Liver (tissue), 9 donors: ENCODE data around the gene HDAC6. TPM values are rescaled to one million over a fixed set of nuclear protein-coding genes. Genes with fewer than 3 reads are reported as not detected.
A peak's percentile ranks its signal among the peaks of the same experiment; 100 is the strongest.

Experiments used
- DNase-seq: peaks from one replicate; pipeline ENCODE4 v3.0.0-alpha.2; 2017; ENCODE audit warnings: low spot score
- H3K27ac ChIP-seq, 2 donors: one replicate each; pipeline ENCODE4 v1.7.0; 2013; ENCODE audit warnings: inconsistent platforms in 2 of 2, low read length in 2 of 2, control low read depth in 1 of 2, low read depth in 1 of 2, mild to moderate bottlenecking in 1 of 2
- H3K27me3 ChIP-seq, 4 donors: one replicate each; pipeline versions ENCODE4 v1.6.1 to v1.7.0; 2013; ENCODE audit warnings: low read length in 3 of 4, inconsistent platforms in 1 of 4, mild to moderate bottlenecking in 1 of 4, moderate library complexity in 1 of 4; ENCODE audit not compliant: control insufficient read depth in 4 of 4, insufficient read depth in 4 of 4
- H3K36me3 ChIP-seq, 4 donors: one replicate each; pipeline versions ENCODE4 v1.6.1 to v1.7.0; 2013; ENCODE audit warnings: low read length in 3 of 4, mild to moderate bottlenecking in 3 of 4, low read depth in 1 of 4, moderate library complexity in 1 of 4; ENCODE audit not compliant: control insufficient read depth in 4 of 4, insufficient read depth in 3 of 4
- H3K4me1 ChIP-seq, 4 donors: one replicate each; pipeline versions ENCODE4 v1.6.1 to v1.7.0; 2013; ENCODE audit warnings: low read length in 3 of 4, mild to moderate bottlenecking in 3 of 4, moderate library complexity in 1 of 4; ENCODE audit not compliant: control insufficient read depth in 4 of 4, insufficient read depth in 4 of 4
- H3K4me3 ChIP-seq, 3 donors: one replicate each; pipeline versions ENCODE4 v1.6.1 to v1.7.0; 2013; ENCODE audit warnings: low read length in 3 of 3, control low read depth in 1 of 3, low read depth in 1 of 3, mild to moderate bottlenecking in 1 of 3
- H3K9ac ChIP-seq, 2 donors: one replicate each; pipeline ENCODE4 v1.7.0; 2013; ENCODE audit warnings: low read length in 2 of 2, mild to moderate bottlenecking in 2 of 2, moderate library complexity in 2 of 2, control low read depth in 1 of 2, low read depth in 1 of 2
- H3K9me3 ChIP-seq, 4 donors: one replicate each; pipeline versions ENCODE4 v1.6.1 to v1.7.0; 2013; ENCODE audit warnings: low read length in 3 of 4; ENCODE audit not compliant: control insufficient read depth in 4 of 4
- ATF3 ChIP-seq: IDR thresholded peaks from 2 replicates; pipeline ENCODE4 v1.6.1; 2016; ENCODE audit warnings: antibody characterized with exemption
- CTCF ChIP-seq: fragments of 150-350 bp; IDR thresholded peaks from 2 replicates; pipeline ENCODE4 v1.5.1; 2017; ENCODE audit warnings: improper control_type of control experiment, low read depth, low read length; ENCODE audit not compliant: missing input control
- EGR1 ChIP-seq, 2 donors: IDR thresholded peaks; 2 replicates each; pipeline ENCODE4 v1.6.1; 2016 to 2018; ENCODE audit warnings: antibody characterized with exemption in 2 of 2, low read depth in 2 of 2
- FOXA1 ChIP-seq: IDR thresholded peaks from 2 replicates; pipeline ENCODE4 v1.6.1; 2016; ENCODE audit warnings: antibody characterized with exemption
- FOXA2 ChIP-seq: IDR thresholded peaks from 2 replicates; pipeline ENCODE4 v1.6.1; 2016; ENCODE audit warnings: antibody characterized with exemption
- GABPA ChIP-seq, 2 donors: IDR thresholded peaks in 1 of 2; conservative IDR thresholded peaks in 1 of 2; 2 replicates each; pipeline ENCODE4 v1.6.1; 2016; ENCODE audit warnings: antibody characterized with exemption in 2 of 2, mild to moderate bottlenecking in 1 of 2, moderate library complexity in 1 of 2
- HNF4A ChIP-seq, 2 donors: conservative IDR thresholded peaks; 2 replicates each; pipeline ENCODE4 v1.6.1; 2016; ENCODE audit warnings: antibody characterized with exemption in 2 of 2, mild to moderate bottlenecking in 2 of 2
- HNF4G ChIP-seq: IDR thresholded peaks from 2 replicates; pipeline ENCODE4 v1.6.1; 2016; ENCODE audit warnings: antibody characterized with exemption
- JUND ChIP-seq, 2 donors: IDR thresholded peaks; 2 replicates each; pipeline ENCODE4 v1.6.1; 2016; ENCODE audit warnings: antibody characterized with exemption in 2 of 2
- MAX ChIP-seq: IDR thresholded peaks from 2 replicates; pipeline ENCODE4 v1.6.1; 2016; ENCODE audit warnings: antibody characterized with exemption
- NR2F2 ChIP-seq: IDR thresholded peaks from 2 replicates; pipeline ENCODE4 v1.6.1; 2016; ENCODE audit warnings: antibody characterized with exemption
- RAD21 ChIP-seq, 2 donors: IDR thresholded peaks; 2 replicates each; pipeline ENCODE4 v1.6.1; 2016; ENCODE audit warnings: antibody characterized with exemption in 2 of 2, mild to moderate bottlenecking in 2 of 2
- REST ChIP-seq: IDR thresholded peaks from 2 replicates; pipeline ENCODE4 v1.6.1; 2016; ENCODE audit warnings: antibody characterized with exemption, mild to moderate bottlenecking
- RXRA ChIP-seq, 2 donors: IDR thresholded peaks; 2 replicates each; pipeline ENCODE4 v1.6.1; 2017 to 2018; ENCODE audit warnings: antibody characterized with exemption in 2 of 2, mild to moderate bottlenecking in 1 of 2
- SP1 ChIP-seq: IDR thresholded peaks from 2 replicates; pipeline ENCODE4 v1.6.1; 2018; ENCODE audit warnings: antibody characterized with exemption, mild to moderate bottlenecking
- TAF1 ChIP-seq: conservative IDR thresholded peaks from 2 replicates; pipeline ENCODE4 v1.6.1; 2016; ENCODE audit warnings: antibody characterized with exemption, mild to moderate bottlenecking
- YY1 ChIP-seq: IDR thresholded peaks from 2 replicates; pipeline ENCODE4 v1.6.1; 2016; ENCODE audit warnings: antibody characterized with exemption, mild to moderate bottlenecking
- WGBS: extraction: QIAGEN DNeasy Blood & Tissue Kit; methylation state at CpG from one replicate; pipeline ENCODE4 v1.1.7; 2013; 5-methylcytosine and 5-hydroxymethylcytosine counted together
- polyA plus RNA-seq, 2 donors: library from polyadenylated mRNA; stranded (reverse) in 1 of 2; unstranded in 1 of 2; fragments of 200-250 nt in 1 of 2; fragments of >200 nt in 1 of 2; fragmentation: Nextera tagmentation in 1 of 2; extraction: Ambion mirVana in 1 of 2; gene quantifications; one replicate each; pipeline versions ENCODE4 v1.2.1 to v1.2.3, GENCODE V29; 2013 to 2015
- total RNA-seq, 2 donors: library from RNA; depleted of rRNA; stranded (reverse); fragments of >200 nt; gene quantifications; one replicate each; pipeline ENCODE4 v1.2.3, GENCODE V29; 2014
- TF ChIP-seq, protein P1 (sequence below): IDR thresholded peaks from 2 replicates; pipeline ENCODE4 v1.6.1; 2016; ENCODE audit warnings: antibody characterized with exemption
- donor health status: healthy.
- donor health status: healthy.
- donor health status: healthy.
- donor health status: healthy.
- donor health status: healthy.

HDAC6 gene
- total and polyA plus RNA-seq, 4 donors: 48.1 to 80.5 (median 56.8) TPM

- TF ChIP-seq FOXA1: no peak
- TF ChIP-seq EGR1 (IDR thresholded peaks at IDR 0.05; ENCODE audit: low read depth in 2 of 2): no peak
- no peak for TF ChIP-seq CTCF
- peak overlapping the region in 1 of 2 donors; percentile 21 for H3K9ac ChIP-seq
- peak overlapping the region; percentile 45 to 67 (median 56) for H3K4me3 ChIP-seq
- H3K36me3 ChIP-seq: peaks cover 0 to 6% (median 3%) of the 10 kb centered on the region in 4 donors
- no peaks in the 10 kb centered on the region for H3K27me3 ChIP-seq
- WGBS: 39% methylated on average over 17 of the region's 17 CpGs
- no peak for DNase-seq
- H3K9me3 ChIP-seq: no peaks in the 10 kb centered on the region
- H3K4me1 ChIP-seq: peaks cover 2 to 14% (median 5%) of the 10 kb centered on the region in 4 donors
- H3K27ac ChIP-seq: peak overlapping the region; percentile 86 to 89
Measured at GRCh38 chrX:48800574-48801279, 1.1 kb upstream of the HDAC6 start.

GRCh38 chrX:48802089-48802904 lies 430 bp downstream of the HDAC6 start:
- 2% methylated on average over 40 of the region's 40 CpGs for WGBS
- Histone ChIP-seq H3K27me3 (no peaks in the 10 kb centered on the region), H3K9me3 (no peaks in the 10 kb centered on the region), H3K4me1 (peaks cover 2 to 14% (median 5%) of the 10 kb centered on the region in 4 donors), H3K9ac (peak overlapping the region in 1 of 2 donors; percentile 96), H3K27ac (peak overlapping the region; percentile 95 to 96), H3K4me3 (peak overlapping the region; percentile 62 to 74 (median 64)), H3K36me3 (peaks cover 0 to 9% (median 4%) of the 10 kb centered on the region in 4 donors)
- peak; percentile 85 for DNase-seq
- TF ChIP-seq GABPA (IDR thresholded peaks at IDR 0.05 in 1 of 2, conservative IDR thresholded peaks at IDR 0.05 in 1 of 2): no peak
- peak; percentile 74 for TF ChIP-seq YY1
- TF ChIP-seq EGR1 (IDR thresholded peaks at IDR 0.05; ENCODE audit: low read depth in 2 of 2): no peak
- peak in 1 of 2 donors; percentile 3 for TF ChIP-seq RAD21 (IDR thresholded peaks at IDR 0.05)
- TF ChIP-seq ATF3: no peak
- no peak for TF ChIP-seq FOXA1
- TF ChIP-seq, protein P1, sequence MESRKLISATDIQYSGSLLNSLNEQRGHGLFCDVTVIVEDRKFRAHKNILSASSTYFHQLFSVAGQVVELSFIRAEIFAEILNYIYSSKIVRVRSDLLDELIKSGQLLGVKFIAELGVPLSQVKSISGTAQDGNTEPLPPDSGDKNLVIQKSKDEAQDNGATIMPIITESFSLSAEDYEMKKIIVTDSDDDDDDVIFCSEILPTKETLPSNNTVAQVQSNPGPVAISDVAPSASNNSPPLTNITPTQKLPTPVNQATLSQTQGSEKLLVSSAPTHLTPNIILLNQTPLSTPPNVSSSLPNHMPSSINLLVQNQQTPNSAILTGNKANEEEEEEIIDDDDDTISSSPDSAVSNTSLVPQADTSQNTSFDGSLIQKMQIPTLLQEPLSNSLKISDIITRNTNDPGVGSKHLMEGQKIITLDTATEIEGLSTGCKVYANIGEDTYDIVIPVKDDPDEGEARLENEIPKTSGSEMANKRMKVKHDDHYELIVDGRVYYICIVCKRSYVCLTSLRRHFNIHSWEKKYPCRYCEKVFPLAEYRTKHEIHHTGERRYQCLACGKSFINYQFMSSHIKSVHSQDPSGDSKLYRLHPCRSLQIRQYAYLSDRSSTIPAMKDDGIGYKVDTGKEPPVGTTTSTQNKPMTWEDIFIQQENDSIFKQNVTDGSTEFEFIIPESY: no peak
- peak; percentile 9 for TF ChIP-seq MAX
- TF ChIP-seq REST: no peak
- TF ChIP-seq TAF1: peak; percentile 32
- TF ChIP-seq HNF4A (conservative IDR thresholded peaks at IDR 0.05): peak; percentile 50 to 59
- TF ChIP-seq JUND (IDR thresholded peaks at IDR 0.05): no peak
- no peak for TF ChIP-seq CTCF
- TF ChIP-seq HNF4G: no peak
- TF ChIP-seq FOXA2: no peak
- TF ChIP-seq NR2F2: peak; percentile 26
- TF ChIP-seq SP1: peak; percentile 6
- TF ChIP-seq RXRA (IDR thresholded peaks at IDR 0.05): peak; percentile 43 to 49
